ENCODE measurements around the gene CAPN15. TPM values are rescaled to one million over a fixed set of nuclear protein-coding genes. Genes with fewer than 3 reads are reported as not detected.

Gene CAPN15
- total RNA-seq, 2 donors from 2014 or later = 55.3 to 76.1 TPM

GRCh38 chr16:536746-537145 is 9.2 kb downstream of the CAPN15 start:
- H3K36me3 Mint-ChIP-seq (ENCODE audit: low read depth) = peaks cover 12% of the 10 kb centered on the region
- no peaks in the 10 kb centered on the region for H3K27me3 ChIP-seq (ENCODE audit: control insufficient read depth, insufficient read depth, low read length, poor library complexity, severe bottlenecking)
- no peak overlapping the region for H3K4me3 ChIP-seq (ENCODE audit: low read length)
- H3K36me3 ChIP-seq (ENCODE audit: control insufficient read depth, insufficient read depth, low read length) = peaks cover 6% of the 10 kb centered on the region
- H3K4me1 Mint-ChIP-seq = no peaks in the 10 kb centered on the region
- DNase-seq = no peak
- H3K9ac ChIP-seq (ENCODE audit: extremely low read depth, low read length, poor library complexity, severe bottlenecking) = no peak overlapping the region
- no peak overlapping the region for H3K27ac ChIP-seq (ENCODE audit: low read depth, low read length)
- no peaks in the 10 kb centered on the region for H3K9me3 ChIP-seq (ENCODE audit: control insufficient read depth, low read length)
- peaks cover 8% of the 10 kb centered on the region for H3K4me1 ChIP-seq (ENCODE audit: control insufficient read depth, insufficient read depth, low read length)
- H3K27me3 Mint-ChIP-seq (ENCODE audit: insufficient read depth) = no peaks in the 10 kb centered on the region
- TF ChIP-seq CTCF (conservative IDR thresholded peaks at IDR 0.05) = no peak
- H3K27ac Mint-ChIP-seq = no peak overlapping the region
- no peak overlapping the region for H3K4me3 Mint-ChIP-seq
- no peaks in the 10 kb centered on the region for H3K9me3 Mint-ChIP-seq
- WGBS, 2 experiments (ENCODE audit: insufficient coverage in 1 of 2, insufficient read length in 1 of 2) = 94 to 97% methylated on average over 15 to 17 of the region's 17 CpGs

- peaks cover 8% of the 10 kb centered on the region for H3K4me1 ChIP-seq (ENCODE audit: control insufficient read depth, insufficient read depth, low read length)
- Mint-ChIP-seq H3K4me3 (no peak overlapping the region), H3K27me3 (ENCODE audit: insufficient read depth) (no peaks in the 10 kb centered on the region), H3K9me3 (no peaks in the 10 kb centered on the region), H3K27ac (no peak overlapping the region), H3K36me3 (ENCODE audit: low read depth) (peaks cover 17% of the 10 kb centered on the region), H3K4me1 (no peaks in the 10 kb centered on the region)
- DNase-seq = no peak
- H3K9ac ChIP-seq (ENCODE audit: extremely low read depth, low read length, poor library complexity, severe bottlenecking) = no peak overlapping the region
- 96 to 97% methylated on average over 48 to 60 of the region's 60 CpGs for WGBS, 2 experiments (ENCODE audit: insufficient coverage in 1 of 2, insufficient read length in 1 of 2)
- no peak overlapping the region for H3K27ac ChIP-seq (ENCODE audit: low read depth, low read length)
- H3K27me3 ChIP-seq (ENCODE audit: control insufficient read depth, insufficient read depth, low read length, poor library complexity, severe bottlenecking) = no peaks in the 10 kb centered on the region
- H3K4me3 ChIP-seq (ENCODE audit: low read length) = no peak overlapping the region
- peak; percentile 60 for TF ChIP-seq CTCF (conservative IDR thresholded peaks at IDR 0.05)
- H3K36me3 ChIP-seq (ENCODE audit: control insufficient read depth, insufficient read depth, low read length) = peaks cover 6% of the 10 kb centered on the region
- H3K9me3 ChIP-seq (ENCODE audit: control insufficient read depth, low read length) = no peaks in the 10 kb centered on the region
Measured at GRCh38 chr16:537415-538335, 10.2 kb downstream of the CAPN15 start.

DNA sequence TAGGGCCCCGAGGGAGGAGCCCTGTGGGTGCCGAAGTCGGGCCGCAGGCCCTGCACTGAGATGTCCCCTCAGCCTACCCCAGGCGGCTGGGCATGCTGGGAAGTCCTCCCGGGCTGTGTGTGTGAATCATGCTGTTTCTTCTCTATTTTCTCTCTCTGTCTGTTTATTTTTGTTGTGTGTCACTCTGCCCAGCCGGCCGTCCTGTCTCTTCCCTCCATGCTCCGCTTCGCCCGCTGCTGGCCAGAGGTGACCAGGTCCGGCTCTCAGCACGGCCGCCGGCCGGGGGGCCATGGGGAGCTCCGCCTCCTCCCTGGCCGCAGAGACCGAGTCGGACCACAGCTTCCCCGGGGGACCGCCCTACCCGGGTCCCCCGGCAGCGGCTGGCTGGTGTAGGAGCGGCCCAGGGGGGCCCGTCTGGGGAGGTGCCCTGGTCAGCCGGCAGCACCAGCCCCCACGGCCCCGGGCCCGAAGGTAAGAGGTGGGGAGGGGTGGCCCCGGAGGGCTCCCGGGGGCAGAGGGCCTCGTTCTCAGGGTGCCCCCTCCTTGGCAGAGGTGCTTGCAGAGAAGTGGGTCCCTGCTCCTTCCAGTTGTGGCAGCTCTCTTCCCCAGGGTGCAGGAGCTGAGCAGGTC is 12.5 kb downstream of the CAPN15 start:
- no peak for TF ChIP-seq CTCF (conservative IDR thresholded peaks at IDR 0.05)
- Histone ChIP-seq H3K27me3 (ENCODE audit: control insufficient read depth, insufficient read depth, low read length, poor library complexity, severe bottlenecking) (no peaks in the 10 kb centered on the region), H3K27ac (ENCODE audit: low read depth, low read length) (no peak overlapping the region), H3K4me1 (ENCODE audit: control insufficient read depth, insufficient read depth, low read length) (no peaks in the 10 kb centered on the region), H3K4me3 (ENCODE audit: low read length) (no peak overlapping the region), H3K9me3 (ENCODE audit: control insufficient read depth, low read length) (no peaks in the 10 kb centered on the region), H3K36me3 (ENCODE audit: control insufficient read depth, insufficient read depth, low read length) (peaks cover 6% of the 10 kb centered on the region), H3K9ac (ENCODE audit: extremely low read depth, low read length, poor library complexity, severe bottlenecking) (no peak overlapping the region)
- no peaks in the 10 kb centered on the region for H3K9me3 Mint-ChIP-seq
- peaks cover 17% of the 10 kb centered on the region for H3K36me3 Mint-ChIP-seq (ENCODE audit: low read depth)
- H3K4me1 Mint-ChIP-seq = no peaks in the 10 kb centered on the region
- DNase-seq = no peak
- 94 to 97% methylated on average over 19 to 34 of the region's 34 CpGs for WGBS, 2 experiments (ENCODE audit: insufficient coverage in 1 of 2, insufficient read length in 1 of 2)
- no peak overlapping the region for H3K27ac Mint-ChIP-seq
- H3K27me3 Mint-ChIP-seq (ENCODE audit: insufficient read depth) = no peaks in the 10 kb centered on the region
- no peak overlapping the region for H3K4me3 Mint-ChIP-seq

Data from endodermal cell (in vitro differentiated cells).